ENCODE data around the gene SLC9A7.

The SLC9A7 gene

GRCh38 chrX:46576458-46576857 is 182.5 kb downstream of the SLC9A7 start:
- DNase-seq (ENCODE audit: low read depth) = peak; percentile 43
- TF ChIP-seq CTCF (conservative IDR thresholded peaks at IDR 0.05; ENCODE audit: control insufficient read depth, insufficient read depth, low read depth, low read length) = no peak
- H3K4me3 ChIP-seq (ENCODE audit: control insufficient read depth, low read depth, low read length) = no peak overlapping the region

GRCh38 chrX:46575991-46576392 is 182.9 kb downstream of the SLC9A7 start:
- peak; percentile 46 for DNase-seq (ENCODE audit: low read depth)
- no peak for TF ChIP-seq CTCF (conservative IDR thresholded peaks at IDR 0.05; ENCODE audit: control insufficient read depth, insufficient read depth, low read depth, low read length)
- H3K4me3 ChIP-seq (ENCODE audit: control insufficient read depth, low read depth, low read length) = no peak overlapping the region

GRCh38 chrX:46575586-46575985 is 183.3 kb downstream of the SLC9A7 start:
- DNase-seq (ENCODE audit: low read depth) = no peak
- peak overlapping the region; percentile 17 for H3K4me3 ChIP-seq (ENCODE audit: control insufficient read depth, low read depth, low read length)
- no peak for TF ChIP-seq CTCF (conservative IDR thresholded peaks at IDR 0.05; ENCODE audit: control insufficient read depth, insufficient read depth, low read depth, low read length)

- H3K4me3 ChIP-seq (ENCODE audit: control insufficient read depth, low read depth, low read length) = peak overlapping the region; percentile 54
- DNase-seq (ENCODE audit: low read depth) = no peak
- no peak for TF ChIP-seq CTCF (conservative IDR thresholded peaks at IDR 0.05; ENCODE audit: control insufficient read depth, insufficient read depth, low read depth, low read length)
These were observed 184.0 kb downstream of the SLC9A7 start for GRCh38 chrX:46574774-46575381.

- H3K4me3 ChIP-seq (ENCODE audit: control insufficient read depth, low read depth, low read length) = peak overlapping the region; percentile 54
- DNase-seq (ENCODE audit: low read depth) = peak; percentile 49
- TF ChIP-seq CTCF (conservative IDR thresholded peaks at IDR 0.05; ENCODE audit: control insufficient read depth, insufficient read depth, low read depth, low read length) = no peak
These were observed 184.8 kb downstream of the SLC9A7 start for GRCh38 chrX:46573892-46574773.

- TF ChIP-seq CTCF (conservative IDR thresholded peaks at IDR 0.05; ENCODE audit: control insufficient read depth, insufficient read depth, low read depth, low read length) = peak; percentile 24
- peak; percentile 42 for DNase-seq (ENCODE audit: low read depth)
- peak within 1 kb of the TSS; percentile 54 for H3K4me3 ChIP-seq (ENCODE audit: control insufficient read depth, low read depth, low read length)
These were observed 185.5 kb downstream of the SLC9A7 start, which contains the start of gene CHST7 for GRCh38 chrX:46573331-46573891. Gene CHST7 (plus strand): TSS chrX:46573765. CDS start chrX:46573932, 167 bp downstream.
